ENCODE data around the gene TRIM6. TPM values are rescaled to one million over a fixed set of nuclear protein-coding genes. Genes with fewer than 3 reads are reported as not detected.
"Not testable (repeated sequence)": the region's sequence is repeated elsewhere in the genome, so short reads cannot be mapped to it uniquely, and the experiment has no call there.

TRIM6 gene
- total RNA-seq, 2 experiments from 2014 or later: 2.1 to 2.6 TPM

GRCh38 chr11:5639953-5640352, 43.5 kb downstream of the TRIM6 start:
- intact Hi-C loops (cut with micrococcal nuclease): no loop called here
- Mint-ChIP-seq H3K27ac (no peak overlapping the region), H3K4me1 (ENCODE audit: low read depth) (peaks cover 6% of the 10 kb centered on the region), H3K9me3 (no peaks in the 10 kb centered on the region), H3K4me3 (no peak overlapping the region), H3K27me3 (ENCODE audit: low read depth) (no peaks in the 10 kb centered on the region), H3K36me3 (ENCODE audit: low read depth) (peaks cover 52% of the 10 kb centered on the region)
- DNase-seq: no peak
- CTCF ChIA-PET: no interaction called here

- Mint-ChIP-seq H3K4me1 (ENCODE audit: low read depth) (peaks cover 6% of the 10 kb centered on the region), H3K36me3 (ENCODE audit: low read depth) (peaks cover 31% of the 10 kb centered on the region), H3K4me3 (no peak overlapping the region), H3K9me3 (no peaks in the 10 kb centered on the region), H3K27me3 (ENCODE audit: low read depth) (no peaks in the 10 kb centered on the region), H3K27ac (no peak overlapping the region)
- DNase-seq: no peak
- intact Hi-C loops (cut with micrococcal nuclease): no loop called here
- CTCF ChIA-PET: no interaction called here
These were observed 47.1 kb downstream of the TRIM6 start for GRCh38 chr11:5643585-5643984.

GRCh38 chr11:5646139-5646538, 49.7 kb downstream of the TRIM6 start:
- Mint-ChIP-seq H3K4me3 (no peak overlapping the region), H3K27ac (no peak overlapping the region), H3K36me3 (ENCODE audit: low read depth) (peaks cover 17% of the 10 kb centered on the region), H3K9me3 (no peaks in the 10 kb centered on the region), H3K4me1 (ENCODE audit: low read depth) (peaks cover 6% of the 10 kb centered on the region), H3K27me3 (ENCODE audit: low read depth) (no peaks in the 10 kb centered on the region)
- DNase-seq: no peak
- intact Hi-C loops (cut with micrococcal nuclease): no loop called here
- CTCF ChIA-PET: no interaction called here

GRCh38 chr11:5655474-5655873, 59.0 kb downstream of the TRIM6 start:
- no peak for DNase-seq
- intact Hi-C loops (cut with micrococcal nuclease): no loop called here
- peaks cover 3% of the 10 kb centered on the region for H3K9me3 Mint-ChIP-seq
- H3K36me3 Mint-ChIP-seq (ENCODE audit: low read depth): peaks cover 7% of the 10 kb centered on the region
- CTCF ChIA-PET: no interaction called here
- no peaks in the 10 kb centered on the region for H3K4me1 Mint-ChIP-seq (ENCODE audit: low read depth)
- no peaks in the 10 kb centered on the region for H3K27me3 Mint-ChIP-seq (ENCODE audit: low read depth)
- no peak overlapping the region for H3K27ac Mint-ChIP-seq
- no peak overlapping the region for H3K4me3 Mint-ChIP-seq

- H3K36me3 Mint-ChIP-seq (ENCODE audit: low read depth); CTCF ChIA-PET; H3K9me3 Mint-ChIP-seq; H3K27me3 Mint-ChIP-seq (ENCODE audit: low read depth); H3K27ac Mint-ChIP-seq; H3K4me1 Mint-ChIP-seq (ENCODE audit: low read depth); H3K4me3 Mint-ChIP-seq; intact Hi-C loops (cut with micrococcal nuclease); DNase-seq: not testable (repeated sequence)
These were observed 60.5 kb downstream of the TRIM6 start for GRCh38 chr11:5656956-5657355.

- CTCF ChIA-PET: no interaction called here
- H3K27me3 Mint-ChIP-seq (ENCODE audit: low read depth): no peaks in the 10 kb centered on the region
These were observed 61.9 kb downstream of the TRIM6 start for GRCh38 chr11:5658318-5658717.

More at GRCh38 chr11:5658318-5658717, 61.9 kb downstream of the TRIM6 start:
- Mint-ChIP-seq H3K4me1 (ENCODE audit: low read depth) (no peaks in the 10 kb centered on the region), H3K27ac (no peak overlapping the region), H3K9me3 (peaks cover 2% of the 10 kb centered on the region), H3K36me3 (ENCODE audit: low read depth) (peaks cover 9% of the 10 kb centered on the region), H3K4me3 (no peak overlapping the region)
- intact Hi-C loops (cut with micrococcal nuclease): no loop called here
- no peak for DNase-seq

Other genes starting within 250 kb of the TRIM6 start
- not detected for gene OR51B6, start 245.1 kb upstream of the TRIM6 start, total RNA-seq
- not detected for gene OR51M1, start 212.8 kb upstream of the TRIM6 start, total RNA-seq
- not detected for gene OR51Q1, start 174.5 kb upstream of the TRIM6 start, total RNA-seq
- gene OR51I1, start 155.1 kb upstream of the TRIM6 start, total RNA-seq: not detected
- not detected for gene OR51I2, start 147.3 kb upstream of the TRIM6 start, total RNA-seq
- not detected for gene OR52D1, start 108.0 kb upstream of the TRIM6 start, total RNA-seq
- gene UBQLN3, start 86.7 kb upstream of the TRIM6 start, total RNA-seq: not detected
- under 1 TPM; 0.15 to 0.26 TPM for gene UBQLNL, start 79.9 kb upstream of the TRIM6 start, total RNA-seq
- gene OR52H1, start 48.1 kb upstream of the TRIM6 start, total RNA-seq: not detected
- not detected for gene OR52B6, start 15.8 kb upstream of the TRIM6 start, total RNA-seq
- gene TRIM34, start 28.4 kb downstream of the TRIM6 start, total RNA-seq: 10 to 100 TPM; 12.8 to 12.9 TPM
- 10 to 100 TPM; 37.2 to 38.0 TPM for gene TRIM5, start 88.4 kb downstream of the TRIM6 start, total RNA-seq
- gene TRIM22, start 93.2 kb downstream of the TRIM6 start, total RNA-seq: 100 to 1,000 TPM; 280 to 292 TPM
- gene OR56B1, start 139.8 kb downstream of the TRIM6 start, total RNA-seq: under 1 TPM in 1 of 2 experiments, not detected in 1; 0.20 TPM
- gene OR52N4, start 157.6 kb downstream of the TRIM6 start, total RNA-seq: under 1 TPM; 0.74 to 0.99 TPM
- gene OR52N5, start 186.7 kb downstream of the TRIM6 start, total RNA-seq: not detected
- gene OR52N1, start 194.6 kb downstream of the TRIM6 start, total RNA-seq: under 1 TPM; 0.07 to 0.15 TPM
- not detected for gene OR52N2, start 212.3 kb downstream of the TRIM6 start, total RNA-seq
- not detected for gene OR52E6, start 245.3 kb downstream of the TRIM6 start, total RNA-seq